ENCODE results near the gene C11orf68.
A peak's percentile ranks its signal among the peaks of the same experiment; 100 is the strongest.

Gene C11orf68

GRCh38 chr11:65887723-65888162 lies 31.1 kb downstream of the C11orf68 start:
- TF ChIP-seq EZH2phosphoT487 (IDR thresholded peaks at IDR 0.05; ENCODE audit: low read length) (no peak), CTCF (IDR thresholded peaks at IDR 0.05; ENCODE audit: low read length) (no peak), EZH2 (optimal IDR thresholded peaks at IDR 0.05; ENCODE audit: low read depth, low read length) (no peak)
- H3K9ac ChIP-seq (ENCODE audit: low read length), result peak overlapping the region; percentile 63; the same call in 1 of the 2 replicates
- H2AFZ ChIP-seq (ENCODE audit: low read length), result peak overlapping the region; percentile 96
- H3K9me2 ChIP-seq (replicated peaks; ENCODE audit: insufficient read depth, low read length), result no peaks in the 10 kb centered on the region
- peak; percentile 38 for DNase-seq
- peaks cover 23% of the 10 kb centered on the region for H3F3A ChIP-seq (ENCODE audit: insufficient read depth, low read length)
- peak overlapping the region; percentile 100 for H3K4me2 ChIP-seq (ENCODE audit: low read depth, low read length)
- H3K27me3 ChIP-seq (replicated peaks; ENCODE audit: insufficient read depth, low read length), result no peaks in the 10 kb centered on the region
- no peaks in the 10 kb centered on the region for H4K20me1 ChIP-seq (ENCODE audit: insufficient read depth, low read length)
- H3K27ac ChIP-seq (ENCODE audit: low read length), result peak overlapping the region; percentile 27; the same call in 1 of the 2 replicates
- H3K36me3 ChIP-seq (replicated peaks; ENCODE audit: insufficient read depth, low read length), result peaks cover 8% of the 10 kb centered on the region
- H3K9me3 ChIP-seq (replicated peaks; ENCODE audit: insufficient read depth, low read length), result no peaks in the 10 kb centered on the region
- H3K4me1 ChIP-seq (ENCODE audit: low read length), result peaks cover 34% of the 10 kb centered on the region
- H3K79me2 ChIP-seq (ENCODE audit: low read length), result peaks cover 41% of the 10 kb centered on the region
- peak overlapping the region; percentile 98 for H3K4me3 ChIP-seq (ENCODE audit: low read length)

GRCh38 chr11:65886826-65887722 lies 31.8 kb downstream of the C11orf68 start:
- Histone ChIP-seq H3K9ac (ENCODE audit: low read length) (peak overlapping the region; percentile 63; the same call in 1 of the 2 replicates), H2AFZ (ENCODE audit: low read length) (peak overlapping the region; percentile 96; the same call in 1 of the 2 replicates), H3F3A (ENCODE audit: insufficient read depth, low read length) (peaks cover 23% of the 10 kb centered on the region), H4K20me1 (ENCODE audit: insufficient read depth, low read length) (no peaks in the 10 kb centered on the region), H3K4me2 (ENCODE audit: low read depth, low read length) (peak overlapping the region; percentile 100), H3K27ac (ENCODE audit: low read length) (peak overlapping the region; percentile 27; the same call in 1 of the 2 replicates), H3K79me2 (ENCODE audit: low read length) (peaks cover 41% of the 10 kb centered on the region), H3K27me3 (replicated peaks; ENCODE audit: insufficient read depth, low read length) (no peaks in the 10 kb centered on the region), H3K36me3 (replicated peaks; ENCODE audit: insufficient read depth, low read length) (peaks cover 8% of the 10 kb centered on the region), H3K4me1 (ENCODE audit: low read length) (peaks cover 32% of the 10 kb centered on the region), H3K9me2 (replicated peaks; ENCODE audit: insufficient read depth, low read length) (no peaks in the 10 kb centered on the region), H3K4me3 (ENCODE audit: low read length) (peak overlapping the region; percentile 98), H3K9me3 (replicated peaks; ENCODE audit: insufficient read depth, low read length) (no peaks in the 10 kb centered on the region)
- TF ChIP-seq EZH2phosphoT487 (IDR thresholded peaks at IDR 0.05; ENCODE audit: low read length) (no peak), EZH2 (optimal IDR thresholded peaks at IDR 0.05; ENCODE audit: low read depth, low read length) (no peak), CTCF (IDR thresholded peaks at IDR 0.05; ENCODE audit: low read length) (no peak)
- DNase-seq, result no peak

- Histone ChIP-seq H3K79me2 (ENCODE audit: low read length) (peaks cover 30% of the 10 kb centered on the region), H3K9ac (ENCODE audit: low read length) (no peak overlapping the region), H3K9me2 (replicated peaks; ENCODE audit: insufficient read depth, low read length) (no peaks in the 10 kb centered on the region), H3K4me3 (ENCODE audit: low read length) (no peak overlapping the region), H3K4me1 (ENCODE audit: low read length) (peaks cover 28% of the 10 kb centered on the region), H3K36me3 (replicated peaks; ENCODE audit: insufficient read depth, low read length) (peaks cover 8% of the 10 kb centered on the region), H3K9me3 (replicated peaks; ENCODE audit: insufficient read depth, low read length) (no peaks in the 10 kb centered on the region), H3K27me3 (replicated peaks; ENCODE audit: insufficient read depth, low read length) (no peaks in the 10 kb centered on the region), H3F3A (ENCODE audit: insufficient read depth, low read length) (peaks cover 23% of the 10 kb centered on the region), H3K27ac (ENCODE audit: low read length) (no peak overlapping the region), H4K20me1 (ENCODE audit: insufficient read depth, low read length) (no peaks in the 10 kb centered on the region), H3K4me2 (ENCODE audit: low read depth, low read length) (no peak overlapping the region), H2AFZ (ENCODE audit: low read length) (no peak overlapping the region)
- TF ChIP-seq EZH2phosphoT487 (IDR thresholded peaks at IDR 0.05; ENCODE audit: low read length) (no peak), CTCF (IDR thresholded peaks at IDR 0.05; ENCODE audit: low read length) (no peak), EZH2 (optimal IDR thresholded peaks at IDR 0.05; ENCODE audit: low read depth, low read length) (no peak)
- no peak for DNase-seq
Measured at GRCh38 chr11:65885808-65886536, 32.9 kb downstream of the C11orf68 start.

All from MM.1S (cell line).